LNCaP clone FGC (cell line): Measurements from ENCODE around the gene COL24A1.
A peak's percentile ranks its signal among the peaks of the same experiment; 100 is the strongest.

Source experiments
- DNase-seq: peaks from one replicate; pipeline ENCODE4 v3.0.0-alpha.2; 2011; ENCODE audit warnings: low read depth
- H3K4me3 ChIP-seq: 2 replicates; pipeline ENCODE4 v1.5.1; 2011; ENCODE audit warnings: mild to moderate bottlenecking, low read depth, low read length, control low read depth
- TF ChIP-seq, protein P1 (sequence below): IDR thresholded peaks from 2 replicates; pipeline ENCODE4 v1.5.1; 2012; ENCODE audit warnings: mild to moderate bottlenecking; ENCODE audit not compliant: control insufficient read depth, insufficient read depth; ENCODE audit errors: extremely low read depth

The COL24A1 gene

DNA sequence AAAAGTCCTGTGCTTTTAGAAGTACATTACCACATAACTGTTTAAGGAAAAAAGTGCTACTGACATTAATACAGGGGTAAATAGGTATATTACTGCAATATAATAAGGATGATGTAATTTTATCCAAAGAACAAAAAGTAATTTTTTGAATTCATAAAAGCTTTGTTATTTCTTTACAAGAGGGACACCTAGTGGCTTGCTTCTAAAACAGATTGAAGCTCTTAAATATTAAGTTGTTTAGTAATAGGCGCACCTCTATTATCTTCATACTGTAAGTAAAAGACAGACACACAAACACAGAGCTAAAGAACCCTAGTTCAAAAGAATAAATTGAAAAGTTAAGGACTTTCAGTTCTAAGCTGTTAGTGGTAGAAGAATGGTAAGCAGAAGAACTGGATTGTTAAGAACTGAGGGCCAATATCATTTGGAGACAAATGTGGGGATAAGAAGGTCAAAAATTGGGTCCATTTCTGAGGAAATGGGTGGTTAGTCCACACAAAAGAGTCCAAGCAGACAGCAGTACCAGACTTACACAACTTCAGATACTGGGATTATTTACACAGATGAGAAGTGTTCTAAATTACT, 463.8 kb downstream of the COL24A1 start:
- no peak for DNase-seq
- TF ChIP-seq, protein P1, sequence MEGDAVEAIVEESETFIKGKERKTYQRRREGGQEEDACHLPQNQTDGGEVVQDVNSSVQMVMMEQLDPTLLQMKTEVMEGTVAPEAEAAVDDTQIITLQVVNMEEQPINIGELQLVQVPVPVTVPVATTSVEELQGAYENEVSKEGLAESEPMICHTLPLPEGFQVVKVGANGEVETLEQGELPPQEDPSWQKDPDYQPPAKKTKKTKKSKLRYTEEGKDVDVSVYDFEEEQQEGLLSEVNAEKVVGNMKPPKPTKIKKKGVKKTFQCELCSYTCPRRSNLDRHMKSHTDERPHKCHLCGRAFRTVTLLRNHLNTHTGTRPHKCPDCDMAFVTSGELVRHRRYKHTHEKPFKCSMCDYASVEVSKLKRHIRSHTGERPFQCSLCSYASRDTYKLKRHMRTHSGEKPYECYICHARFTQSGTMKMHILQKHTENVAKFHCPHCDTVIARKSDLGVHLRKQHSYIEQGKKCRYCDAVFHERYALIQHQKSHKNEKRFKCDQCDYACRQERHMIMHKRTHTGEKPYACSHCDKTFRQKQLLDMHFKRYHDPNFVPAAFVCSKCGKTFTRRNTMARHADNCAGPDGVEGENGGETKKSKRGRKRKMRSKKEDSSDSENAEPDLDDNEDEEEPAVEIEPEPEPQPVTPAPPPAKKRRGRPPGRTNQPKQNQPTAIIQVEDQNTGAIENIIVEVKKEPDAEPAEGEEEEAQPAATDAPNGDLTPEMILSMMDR = peak; percentile 51
- H3K4me3 ChIP-seq = no peak overlapping the region

DNA sequence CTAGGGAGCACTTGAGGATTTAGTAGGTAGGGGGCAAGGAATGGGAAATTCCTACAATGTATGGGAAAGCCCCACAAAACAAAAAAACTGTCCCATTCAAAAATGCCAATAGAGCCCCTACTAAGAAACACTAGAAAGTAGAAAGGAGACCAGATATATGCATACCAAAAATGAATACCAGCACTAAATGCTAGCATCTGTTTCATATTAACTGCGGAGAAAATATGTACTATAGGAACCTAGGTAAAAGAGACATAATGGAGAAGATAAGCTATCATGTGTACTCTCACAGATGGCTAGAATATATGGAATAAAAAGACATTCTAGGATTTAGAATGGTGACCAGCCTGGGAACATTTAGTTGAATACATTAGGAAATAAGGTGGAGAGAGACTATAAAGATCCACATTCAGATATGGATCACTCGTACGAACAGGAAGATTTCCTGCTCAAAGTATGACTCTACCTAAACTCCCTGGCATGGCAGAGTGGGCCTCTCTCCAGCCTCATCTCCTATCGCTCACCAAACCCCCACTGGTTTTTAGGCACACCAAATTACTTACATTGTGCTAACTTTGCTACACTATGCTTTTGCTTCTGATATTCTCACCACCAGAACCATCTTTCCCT, 466.7 kb downstream of the COL24A1 start:
- no peak overlapping the region for H3K4me3 ChIP-seq
- TF ChIP-seq, protein P1 = no peak
- peak; percentile 56 for DNase-seq

DNA sequence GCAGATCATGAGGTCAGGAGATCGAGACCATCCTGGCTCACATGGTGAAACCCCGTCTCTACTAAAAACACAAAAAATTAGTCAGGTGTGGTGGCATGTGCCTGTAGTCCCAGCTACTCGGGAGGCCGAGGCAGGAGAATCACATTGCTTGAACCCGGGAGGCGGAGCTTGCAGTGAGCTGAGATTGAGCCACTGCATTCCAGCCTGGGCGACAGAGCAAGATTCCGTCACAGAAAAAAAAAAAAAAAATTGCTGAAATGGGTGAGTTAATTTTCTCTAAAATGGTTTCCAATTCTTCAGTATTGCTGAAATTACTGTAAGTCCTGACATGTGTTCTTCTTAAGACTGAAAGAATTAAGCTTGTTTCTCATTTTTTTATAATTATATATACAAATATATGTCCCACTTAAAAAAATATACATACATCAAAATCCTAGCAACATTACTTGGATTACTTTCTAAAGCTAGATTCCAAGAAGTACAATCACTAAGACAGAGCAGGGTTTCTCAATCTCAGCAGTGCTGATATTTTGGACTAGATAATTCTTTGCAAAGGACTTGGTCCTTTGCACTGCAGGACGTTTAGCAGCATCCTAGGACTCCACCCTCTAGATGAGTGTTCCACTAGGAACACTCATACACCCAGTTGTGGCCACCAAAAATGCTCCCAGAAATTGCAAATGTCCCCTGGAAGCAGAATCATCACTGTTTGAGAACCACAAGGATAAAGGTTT, 473.1 kb downstream of the COL24A1 start:
- TF ChIP-seq, protein P1 = no peak
- no peak overlapping the region for H3K4me3 ChIP-seq
- DNase-seq = no peak

DNA sequence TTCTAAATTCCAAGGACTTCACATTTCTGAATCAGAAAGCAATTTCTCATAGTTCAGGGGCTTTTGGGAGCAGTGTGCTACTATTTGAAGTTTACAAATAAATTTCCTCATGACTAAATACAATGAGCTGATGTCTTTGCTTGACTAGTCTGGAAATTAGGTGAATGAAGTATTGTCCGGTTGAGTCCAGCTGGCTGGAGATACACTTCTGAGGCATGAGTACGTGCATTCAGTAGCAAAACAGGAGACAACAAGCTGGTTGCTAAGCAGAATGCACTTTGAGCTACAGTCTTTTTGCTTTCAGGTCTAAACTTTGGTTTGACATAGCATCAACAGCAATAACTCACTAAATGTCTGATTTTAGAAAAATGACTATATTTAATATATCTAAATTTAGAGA, 475.5 kb downstream of the COL24A1 start:
- no peak for DNase-seq
- no peak overlapping the region for H3K4me3 ChIP-seq
- TF ChIP-seq, protein P1 = no peak
